Fibroblast of villous mesenchyme (primary cell): Measurements from ENCODE around the gene RTF1. TPM values are rescaled to one million over a fixed set of nuclear protein-coding genes. Genes with fewer than 3 reads are reported as not detected.

Experiments used
- DNase-seq: peaks from one replicate; pipeline ENCODE4 v3.0.0-alpha.2; 2010; ENCODE audit warnings: low read depth
- H3K4me3 ChIP-seq: 2 replicates; pipeline ENCODE4 v1.5.1; 2011; ENCODE audit warnings: low read depth, mild to moderate bottlenecking, low read length
- CTCF ChIP-seq: IDR thresholded peaks from 2 replicates; pipeline ENCODE4 v1.5.1; 2012; ENCODE audit warnings: low read depth, mild to moderate bottlenecking, low read length; ENCODE audit not compliant: insufficient read depth
- total RNA-seq: library from RNA; depleted of rRNA; stranded (reverse); fragments of >200 nt; gene quantifications from 2 replicates; pipeline ENCODE4 v1.2.3, GENCODE V29; 2012

RTF1 gene
- total RNA-seq, 1 donor: 37.1 TPM

- DNase-seq: no peak
- no peak overlapping the region for H3K4me3 ChIP-seq
- TF ChIP-seq CTCF: no peak
These were observed 20.8 kb upstream of the RTF1 start for GRCh38 chr15:41396111-41396510.

DNA sequence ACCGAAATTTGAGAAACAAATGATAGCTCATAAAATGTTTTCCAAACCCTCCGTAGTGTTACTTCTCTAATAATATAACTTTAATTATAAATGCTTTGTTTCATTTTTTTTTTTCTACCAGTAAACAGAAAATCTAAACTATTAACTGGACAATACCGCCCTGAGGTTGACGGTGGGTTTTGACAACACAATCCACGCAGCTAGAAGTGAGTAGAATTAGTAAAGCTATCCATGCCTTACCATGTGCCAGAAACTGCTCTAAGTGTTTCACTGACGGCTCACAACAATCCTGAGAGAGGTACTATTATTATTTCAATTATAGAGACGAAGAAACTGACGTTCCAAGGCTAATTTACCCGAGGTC, 15.0 kb upstream of the RTF1 start:
- no peak for DNase-seq
- no peak for TF ChIP-seq CTCF
- peak overlapping the region; percentile 88 for H3K4me3 ChIP-seq

GRCh38 chr15:41407341-41407740, 9.6 kb upstream of the RTF1 start:
- H3K4me3 ChIP-seq: no peak overlapping the region
- no peak for TF ChIP-seq CTCF
- no peak for DNase-seq

- TF ChIP-seq CTCF: no peak
- H3K4me3 ChIP-seq: no peak overlapping the region
- DNase-seq: peak; percentile 98
These were observed 8.7 kb upstream of the RTF1 start for GRCh38 chr15:41408234-41408641.

GRCh38 chr15:41411031-41411430, 5.9 kb upstream of the RTF1 start:
- no peak for DNase-seq
- no peak for TF ChIP-seq CTCF
- H3K4me3 ChIP-seq: no peak overlapping the region

DNA sequence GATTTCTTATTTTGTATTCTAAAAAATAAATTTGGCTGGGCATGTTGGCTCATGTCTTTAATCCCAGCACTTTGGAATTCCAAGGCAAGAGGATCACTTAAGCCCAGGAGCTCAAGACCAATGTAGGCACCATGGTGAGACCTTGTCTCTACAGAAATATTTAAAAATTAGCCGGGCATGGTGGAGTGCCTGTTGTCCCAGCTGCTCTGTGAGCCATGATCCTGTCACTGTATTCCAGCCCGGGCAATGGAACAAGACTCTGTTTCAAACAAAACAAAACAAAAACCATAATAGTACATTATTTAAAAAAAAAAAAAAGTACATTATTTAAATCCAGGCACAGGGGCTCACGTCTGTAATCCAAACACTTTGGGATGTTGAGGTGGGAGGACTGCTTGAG, 5.5 kb upstream of the RTF1 start:
- DNase-seq: no peak
- no peak overlapping the region for H3K4me3 ChIP-seq
- TF ChIP-seq CTCF: no peak

GRCh38 chr15:41416128-41416741, 660 bp upstream of the RTF1 start:
- H3K4me3 ChIP-seq: peak overlapping the region; percentile 84
- no peak for TF ChIP-seq CTCF
- no peak for DNase-seq
